GM21360 (cell line): ENCODE data around the gene ZNF516.
A peak's percentile ranks its signal among the peaks of the same experiment; 100 is the strongest.

ENCODE experiments used
- ATAC-seq: cut with Tn5 transposase; IDR thresholded peaks from one replicate; pipeline ENCODE4 v1.9.1; 2021; ENCODE audit warnings: mild to moderate bottlenecking, moderate library complexity; ENCODE audit not compliant: unreplicated experiment

The ZNF516 gene

GRCh38 chr18:76384861-76385680, 110.0 kb downstream of the ZNF516 start:
- ATAC-seq = no peak

- ATAC-seq = no peak
These were observed 110.8 kb downstream of the ZNF516 start for GRCh38 chr18:76384114-76384790.

DNA sequence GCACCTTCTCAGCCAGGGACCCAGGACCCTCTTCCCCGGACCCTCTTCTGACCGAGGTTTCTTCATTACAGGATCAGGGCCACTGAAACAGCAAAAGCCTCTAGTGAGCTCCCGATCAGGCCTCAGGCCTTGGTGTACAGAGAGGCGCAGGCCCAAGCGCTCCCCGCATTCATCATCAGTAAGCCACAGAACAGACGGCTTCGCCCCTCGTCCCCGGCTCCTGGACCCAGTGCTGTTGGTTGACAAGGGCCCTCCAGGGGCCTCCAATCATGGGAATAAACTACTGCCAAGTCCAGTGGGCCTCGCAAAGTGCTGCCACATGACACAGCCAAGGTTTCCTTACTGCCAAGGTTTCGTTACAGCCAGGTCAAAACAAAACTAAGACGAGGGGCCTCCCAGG, 111.4 kb downstream of the ZNF516 start:
- ATAC-seq = no peak

DNA sequence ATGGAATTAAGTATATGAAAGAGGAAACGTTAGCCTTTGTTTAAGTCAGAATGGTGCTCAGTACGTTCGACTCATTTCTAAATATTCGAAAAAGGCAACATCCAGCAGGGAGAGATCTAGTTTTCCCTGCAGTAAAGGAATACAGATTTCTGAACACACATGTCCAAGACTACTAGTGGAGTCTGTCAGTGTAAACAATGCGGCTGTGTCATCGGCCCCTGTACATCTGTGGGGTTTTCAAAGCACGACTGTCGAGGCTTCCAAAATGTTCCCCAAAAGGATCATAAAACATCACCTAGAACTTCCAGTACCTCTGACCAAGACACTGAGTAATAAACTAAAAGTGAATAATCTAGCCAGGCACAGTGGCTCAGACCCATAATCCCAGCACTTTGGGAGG, 112.8 kb downstream of the ZNF516 start:
- ATAC-seq = no peak

DNA sequence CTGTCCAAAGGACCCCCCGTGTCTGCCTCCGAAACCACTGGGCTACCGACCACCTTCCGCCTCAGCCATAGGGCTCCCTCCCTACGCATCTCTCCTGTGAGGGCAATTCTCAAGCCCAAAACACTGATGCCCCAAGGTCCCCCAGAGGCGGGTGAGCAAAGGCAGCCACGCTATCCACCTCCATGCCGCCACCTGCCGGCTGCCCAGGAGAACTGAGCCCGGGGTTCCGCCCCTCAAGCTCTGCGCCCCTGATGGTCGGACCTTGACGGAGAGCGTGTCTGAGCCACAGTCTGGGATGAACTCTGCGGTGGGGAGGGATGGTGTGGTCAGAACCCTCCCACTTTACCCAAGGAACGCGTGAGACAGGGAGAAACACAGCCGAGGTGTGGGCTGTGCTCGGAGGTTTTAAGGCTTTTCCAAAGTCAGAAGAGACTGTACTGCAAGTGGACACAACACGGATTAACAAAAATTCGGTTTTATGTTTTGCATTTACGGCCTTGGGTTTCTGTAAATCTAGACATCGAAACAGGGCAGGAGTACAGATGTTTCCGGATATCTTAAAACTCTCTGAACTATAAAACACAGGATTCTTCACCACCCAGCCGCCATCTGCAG, 114.1 kb downstream of the ZNF516 start:
- no peak for ATAC-seq

DNA sequence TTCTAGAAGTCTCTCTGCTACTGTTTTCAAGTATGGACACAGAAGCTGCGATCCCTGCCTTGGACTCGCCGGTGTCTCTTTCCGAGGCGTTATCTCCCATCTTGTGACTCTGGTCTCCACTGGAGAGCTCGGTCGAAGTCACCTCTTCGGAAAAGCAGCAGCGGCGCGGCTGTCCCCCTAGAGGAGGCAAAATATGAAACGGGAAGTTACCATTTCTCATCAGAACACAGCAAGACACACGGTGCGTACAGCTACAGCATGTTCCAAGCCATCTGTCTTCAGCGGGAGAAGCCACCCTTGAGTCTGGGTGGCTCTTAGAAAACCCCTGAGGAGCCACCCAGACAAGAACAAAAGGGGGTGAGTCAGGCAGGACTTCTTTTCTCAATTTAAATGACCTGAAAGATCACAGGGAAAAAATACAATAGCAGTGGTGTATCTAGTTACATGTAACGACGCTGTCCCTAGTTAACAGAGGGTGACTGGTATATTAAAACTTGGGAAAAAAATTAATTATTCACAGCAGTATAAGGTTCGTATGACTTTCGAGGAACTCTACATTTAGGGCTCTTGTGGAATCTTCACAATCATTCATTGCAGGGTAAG, 114.8 kb downstream of the ZNF516 start:
- no peak for ATAC-seq

DNA sequence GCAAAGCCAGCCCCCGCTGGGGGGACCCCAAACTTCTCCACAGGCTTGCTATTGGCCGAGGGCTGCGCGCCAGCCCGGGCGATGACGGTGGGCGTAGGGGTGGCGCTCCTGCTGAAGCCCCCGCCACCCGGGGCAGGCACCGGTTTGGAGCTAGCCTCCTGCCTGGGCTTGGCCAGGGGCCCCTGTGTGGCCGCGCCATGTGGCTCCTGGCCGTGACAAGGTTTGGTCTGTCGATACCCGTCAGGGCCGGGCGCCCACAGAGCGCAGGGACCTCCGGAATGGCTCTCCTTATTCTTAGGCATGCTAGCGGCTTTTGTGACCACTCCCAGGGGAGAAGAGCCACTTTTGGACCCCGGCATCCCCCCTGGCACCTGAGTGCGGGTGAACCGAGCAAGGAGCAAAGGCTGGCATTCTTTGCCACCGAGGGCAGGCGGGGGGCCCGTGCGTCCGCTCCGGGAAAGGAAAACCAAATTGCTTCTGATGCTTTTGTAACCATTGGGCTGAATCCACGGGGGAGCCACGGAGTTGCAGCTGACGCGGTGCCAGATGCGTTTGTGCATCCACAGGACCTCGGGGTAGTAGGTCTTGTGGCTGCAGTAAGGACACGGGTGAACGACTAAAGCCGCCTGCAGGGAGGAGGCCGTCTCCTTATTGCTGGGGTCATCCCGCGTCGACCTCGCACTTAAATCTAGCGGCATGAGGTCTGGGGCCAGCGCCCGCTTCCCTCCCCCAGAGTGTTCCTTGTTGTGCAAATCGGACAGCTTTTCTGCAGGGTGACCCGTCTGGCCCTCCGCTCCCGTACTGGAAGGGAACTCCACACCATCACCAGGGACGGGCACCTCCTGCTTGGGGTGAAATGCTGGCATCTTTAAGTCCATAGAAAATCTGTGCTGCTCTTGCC, 115.6 kb downstream of the ZNF516 start:
- ATAC-seq = no peak

DNA sequence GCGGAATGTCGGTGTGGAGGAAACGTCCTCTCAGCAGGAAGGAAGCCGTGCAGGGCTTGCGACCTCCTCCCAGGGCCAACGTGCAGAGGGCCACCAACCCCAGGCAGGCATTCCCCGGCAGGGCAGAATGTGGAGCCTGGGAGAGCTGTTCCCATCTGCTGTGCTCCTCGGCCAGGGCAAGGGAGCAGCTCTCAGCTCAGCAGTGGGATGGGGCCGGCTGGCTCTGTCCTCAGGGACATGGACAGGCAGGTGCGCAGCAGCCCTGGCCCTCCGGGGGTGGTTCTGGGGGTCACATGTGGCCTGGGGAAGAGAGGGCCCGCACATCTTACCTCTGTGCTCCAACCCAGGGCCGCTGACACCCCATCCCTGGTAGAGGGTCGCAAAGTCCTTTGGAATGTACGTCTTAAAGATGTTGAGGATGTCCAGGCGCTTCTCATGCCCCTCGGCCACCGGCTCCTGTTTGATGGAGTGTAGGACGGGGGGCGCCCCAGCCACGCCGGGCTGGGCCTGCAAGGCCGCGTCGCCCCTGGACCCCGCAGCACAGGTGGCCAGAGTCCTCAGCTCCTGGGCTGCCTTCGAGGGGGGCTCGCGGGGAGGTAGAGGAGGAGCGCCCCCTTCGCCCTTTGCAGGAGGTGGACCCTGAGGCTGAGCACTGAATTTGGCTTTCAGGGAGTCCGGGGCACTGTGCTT, 116.4 kb downstream of the ZNF516 start:
- no peak for ATAC-seq

DNA sequence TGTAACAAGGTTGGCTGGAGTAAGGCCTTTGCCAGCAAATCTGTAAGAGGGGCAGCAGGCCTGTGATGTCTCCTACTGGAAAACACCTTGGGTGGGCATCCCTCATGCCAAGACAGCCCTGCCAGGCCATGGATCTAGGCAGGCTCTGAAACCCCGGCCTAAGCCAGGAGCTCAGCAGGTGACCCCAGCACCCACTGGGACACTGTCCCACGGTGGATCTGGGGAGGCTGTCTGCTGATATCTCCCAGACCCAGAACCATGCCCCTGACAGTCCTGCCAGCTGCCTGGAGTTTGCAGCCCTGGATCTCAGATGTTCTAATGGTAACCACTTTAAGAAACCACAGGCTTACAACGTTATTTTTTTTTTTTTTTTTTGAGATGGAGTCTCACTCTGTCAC, 117.7 kb downstream of the ZNF516 start:
- no peak for ATAC-seq

DNA sequence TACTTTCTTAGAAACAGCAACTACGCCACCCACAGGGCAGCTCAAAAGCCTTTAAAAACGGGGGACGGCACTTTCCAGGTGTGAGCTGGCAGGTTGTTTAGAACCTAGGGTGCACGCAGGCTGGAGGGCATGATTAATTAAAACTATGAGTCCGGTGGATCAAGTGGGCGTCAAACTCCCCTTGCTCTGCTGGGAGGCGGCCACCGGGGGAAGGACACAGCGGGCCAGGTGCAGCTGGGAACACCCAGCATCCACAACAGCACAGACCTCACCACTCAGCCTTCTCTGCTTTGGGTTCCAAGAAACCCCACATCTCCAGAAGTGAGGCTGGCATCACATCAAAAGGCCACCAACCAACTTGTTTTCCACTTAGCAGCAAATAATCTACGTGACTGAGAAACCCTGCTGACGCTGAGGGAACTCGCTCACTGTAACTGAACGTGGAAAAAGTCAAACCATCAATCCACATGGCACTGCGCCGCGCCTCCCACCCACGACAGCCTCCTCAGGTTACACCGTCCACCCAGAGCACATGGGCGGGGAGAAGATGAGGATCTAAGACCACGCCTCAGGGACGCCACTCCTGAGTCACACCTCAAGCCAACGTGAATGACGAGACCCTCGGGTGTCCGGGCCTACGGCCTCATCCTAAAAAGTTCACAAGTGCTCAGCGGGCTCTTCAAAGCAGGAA, 118.2 kb downstream of the ZNF516 start:
- no peak for ATAC-seq

GRCh38 chr18:76376225-76376624, 118.8 kb downstream of the ZNF516 start:
- ATAC-seq = no peak

GRCh38 chr18:76374330-76375281, 120.4 kb downstream of the ZNF516 start:
- peak; percentile 88 for ATAC-seq

- no peak for ATAC-seq
These were observed 121.7 kb downstream of the ZNF516 start for GRCh38 chr18:76373297-76373696.

- no peak for ATAC-seq
These were observed 123.5 kb downstream of the ZNF516 start for GRCh38 chr18:76371301-76372203.

DNA sequence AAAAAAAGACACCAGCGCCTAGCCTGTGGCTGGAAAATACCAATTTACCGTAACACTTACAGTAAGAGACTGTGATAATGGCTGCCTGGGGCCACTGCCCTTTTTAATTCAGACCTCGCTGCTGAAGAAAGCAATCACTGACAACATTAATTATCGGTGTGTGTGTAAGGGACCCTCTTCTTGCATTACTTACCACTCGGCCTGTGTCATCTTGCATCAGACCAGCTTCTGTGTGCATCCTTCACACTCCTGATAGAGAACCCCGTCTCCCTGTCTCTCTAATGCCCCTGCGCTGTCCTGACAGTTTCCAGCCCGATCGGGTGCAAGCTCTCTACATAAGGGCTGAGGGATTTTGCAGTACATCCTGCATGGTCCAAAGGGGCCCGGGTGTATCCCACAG, 124.4 kb downstream of the ZNF516 start:
- ATAC-seq = no peak

- ATAC-seq = no peak
These were observed 124.8 kb downstream of the ZNF516 start for GRCh38 chr18:76370201-76370600.

DNA sequence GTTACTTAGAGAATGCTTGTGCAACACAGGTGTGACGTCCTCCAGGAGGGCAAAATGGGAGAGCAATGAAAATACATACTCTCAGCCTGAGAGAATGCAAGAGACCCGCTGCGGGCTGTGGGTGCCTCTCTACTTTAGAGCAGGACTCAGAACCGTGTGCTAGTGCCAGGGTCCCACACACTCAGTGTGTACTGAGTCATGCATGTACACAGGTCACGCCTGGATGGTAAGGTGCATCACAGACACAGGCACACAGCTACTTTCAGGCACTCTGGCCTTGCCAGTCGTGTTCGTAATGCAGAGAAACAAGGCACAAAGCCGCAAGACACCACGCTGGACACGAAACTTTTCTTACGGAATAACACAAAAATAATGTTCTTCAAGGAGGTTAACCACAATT, 125.3 kb downstream of the ZNF516 start:
- no peak for ATAC-seq
